NT2/D1 (cell line): ENCODE results near the gene SLC12A8.

Experiments
- DNase-seq: peaks from one replicate; pipeline ENCODE4 v3.0.0-alpha.2; 2011; ENCODE audit warnings: low read depth, low spot score
- H3K27me3 ChIP-seq: 2 replicates; pipeline ENCODE4 v1.6.0; 2011; ENCODE audit warnings: mild to moderate bottlenecking; ENCODE audit not compliant: insufficient read length, insufficient read depth
- H3K36me3 ChIP-seq: 2 replicates; pipeline ENCODE4 v1.6.1; 2011; ENCODE audit warnings: mild to moderate bottlenecking, low read length, mixed read lengths; ENCODE audit not compliant: insufficient read depth, insufficient read length
- H3K4me1 ChIP-seq: 2 replicates; pipeline ENCODE4 v1.5.1; 2011; ENCODE audit not compliant: insufficient read depth, insufficient read length
- H3K4me3 ChIP-seq: 2 replicates; pipeline ENCODE4 v1.5.1; 2011; ENCODE audit warnings: low read depth; ENCODE audit not compliant: insufficient read length
- H3K9ac ChIP-seq: 2 replicates; pipeline ENCODE4 v1.6.0; 2011; ENCODE audit warnings: low read depth; ENCODE audit not compliant: insufficient read length
- H3K9me3 ChIP-seq: 2 replicates; pipeline ENCODE4 v1.5.1; 2011; ENCODE audit warnings: mild to moderate bottlenecking, low read length; ENCODE audit not compliant: insufficient read depth
- SUZ12 ChIP-seq: IDR thresholded peaks from 2 replicates; pipeline ENCODE4 v1.6.1; 2011; ENCODE audit not compliant: insufficient read length, insufficient read depth; ENCODE audit errors: extremely low read depth
- YY1 ChIP-seq: IDR thresholded peaks from 2 replicates; pipeline ENCODE4 v1.6.1; 2011; ENCODE audit not compliant: insufficient read length, insufficient read depth
- ZNF274 ChIP-seq: IDR thresholded peaks from 2 replicates; pipeline ENCODE4 v1.6.1; 2011; ENCODE audit warnings: mild to moderate bottlenecking, low read depth, low read length

SLC12A8 gene

DNA sequence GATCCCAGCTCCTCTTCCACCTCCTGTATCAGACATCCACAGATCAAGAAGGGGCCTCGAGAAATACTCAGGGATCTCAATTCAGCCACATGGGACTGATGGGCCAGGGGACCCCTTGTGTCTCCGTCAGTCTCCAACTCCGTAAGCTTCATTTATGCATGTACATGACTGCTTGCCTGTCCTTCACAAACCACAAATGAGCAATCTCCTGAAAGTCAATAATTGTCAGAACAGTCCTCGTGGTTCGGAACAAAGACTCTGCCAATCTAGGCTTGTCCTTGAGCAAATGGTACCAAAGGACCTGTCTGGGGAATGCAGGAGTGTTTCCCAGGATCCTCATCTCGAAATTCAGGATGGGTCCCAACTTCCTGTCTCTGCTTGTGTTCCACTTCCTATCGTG is 20.8 kb downstream of the SLC12A8 start:
- Histone ChIP-seq H3K9ac (no peak overlapping the region), H3K27me3 (no peaks in the 10 kb centered on the region), H3K4me1 (peaks cover 27% of the 10 kb centered on the region), H3K9me3 (no peaks in the 10 kb centered on the region; the same call in 1 of the 2 replicates), H3K4me3 (no peak overlapping the region), H3K36me3 (peaks cover 31% of the 10 kb centered on the region)
- no peak for DNase-seq
- TF ChIP-seq ZNF274 (no peak), YY1 (no peak), SUZ12 (no peak)

DNA sequence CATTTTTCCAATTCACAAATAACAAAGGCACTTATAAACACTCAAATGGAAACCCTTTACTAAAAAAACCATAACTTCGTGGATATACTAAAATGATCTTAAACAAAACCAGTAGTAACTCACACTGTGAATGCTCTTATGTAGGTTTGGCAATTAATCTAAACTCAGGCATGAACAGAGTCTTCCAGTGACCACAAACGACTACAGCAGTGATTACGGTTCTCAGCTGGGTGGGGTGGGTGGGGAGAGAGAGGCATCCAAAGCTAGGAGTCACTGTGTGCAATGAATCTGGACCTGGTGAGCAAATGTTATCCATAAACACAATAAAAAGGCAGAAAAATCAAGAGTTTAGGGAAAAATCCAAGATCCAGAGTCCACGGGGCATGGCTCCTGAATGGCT is 21.3 kb downstream of the SLC12A8 start:
- H3K27me3 ChIP-seq: no peaks in the 10 kb centered on the region
- TF ChIP-seq SUZ12 (no peak), ZNF274 (no peak), YY1 (no peak)
- no peak for DNase-seq
- no peaks in the 10 kb centered on the region; the same call in 1 of the 2 replicates for H3K9me3 ChIP-seq
- H3K4me3 ChIP-seq: no peak overlapping the region
- no peak overlapping the region for H3K9ac ChIP-seq
- peaks cover 31% of the 10 kb centered on the region for H3K36me3 ChIP-seq
- peaks cover 32% of the 10 kb centered on the region for H3K4me1 ChIP-seq

DNA sequence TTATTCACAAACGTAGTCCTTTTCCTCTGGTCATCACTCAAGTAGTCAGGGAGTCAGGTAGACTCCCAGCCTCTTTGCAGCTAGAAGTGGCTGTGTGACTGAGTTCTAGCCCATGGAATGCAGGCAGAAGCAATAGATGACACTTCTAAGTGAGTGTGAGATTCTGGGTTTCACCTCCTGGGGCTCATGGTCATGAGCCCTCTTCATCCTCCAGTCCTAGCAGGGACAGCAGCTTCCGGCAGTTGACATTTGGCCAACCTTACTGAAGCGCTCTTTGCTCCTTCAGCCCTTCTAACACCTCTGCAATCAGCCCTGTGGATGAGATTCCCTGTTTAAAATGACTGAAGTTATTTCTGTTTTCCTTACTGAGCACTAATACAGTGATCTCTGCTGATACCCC is 21.8 kb downstream of the SLC12A8 start:
- TF ChIP-seq YY1 (no peak), ZNF274 (no peak), SUZ12 (no peak)
- no peak for DNase-seq
- peaks cover 32% of the 10 kb centered on the region for H3K4me1 ChIP-seq

DNA sequence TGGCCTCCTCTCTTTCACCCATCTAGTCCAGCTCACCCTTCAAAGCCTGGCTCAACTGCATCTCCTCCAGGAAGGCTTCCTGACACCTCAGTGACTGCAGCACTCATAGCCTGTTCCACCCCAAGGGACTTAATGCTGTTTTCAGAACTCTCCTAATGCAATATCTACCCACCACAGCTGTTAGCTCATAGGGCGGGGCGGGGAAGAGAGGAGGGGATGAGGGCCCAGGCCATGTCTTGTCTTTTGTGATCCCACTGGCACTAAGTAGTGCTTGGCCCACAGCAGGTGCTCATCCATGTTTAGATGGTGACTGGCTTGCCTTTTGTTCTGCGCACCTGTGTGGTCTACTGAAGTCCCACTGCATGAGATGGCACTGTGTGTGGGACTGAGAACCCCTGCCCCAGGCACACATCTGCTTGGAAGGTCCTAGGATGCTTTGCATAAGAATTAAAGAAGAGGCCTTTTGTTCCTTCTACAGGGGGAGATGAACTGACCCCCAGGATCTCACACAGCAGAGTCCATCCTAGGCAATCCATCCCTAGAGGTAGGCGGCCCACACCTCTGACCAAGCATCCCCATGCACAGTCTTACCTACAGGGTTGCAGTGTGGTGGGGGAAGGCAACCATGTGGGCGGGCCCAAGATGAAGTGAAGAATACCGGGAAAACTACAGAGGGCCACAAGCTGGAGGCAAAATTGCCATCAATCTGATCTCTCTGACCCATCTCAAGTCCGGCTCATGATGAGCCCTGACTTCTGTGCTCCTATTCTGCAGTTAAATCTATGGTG is 23.0 kb downstream of the SLC12A8 start:
- TF ChIP-seq ZNF274 (no peak), YY1 (no peak), SUZ12 (no peak)
- H3K9ac ChIP-seq: no peak overlapping the region
- H3K9me3 ChIP-seq: no peaks in the 10 kb centered on the region; the same call in 1 of the 2 replicates
- peaks cover 32% of the 10 kb centered on the region for H3K4me1 ChIP-seq
- no peak overlapping the region for H3K4me3 ChIP-seq
- no peak for DNase-seq
- peaks cover 31% of the 10 kb centered on the region for H3K36me3 ChIP-seq
- no peaks in the 10 kb centered on the region for H3K27me3 ChIP-seq

More for the DNA sequence above, 21.8 kb downstream of the SLC12A8 start:
- Histone ChIP-seq H3K9me3 (no peaks in the 10 kb centered on the region; the same call in 1 of the 2 replicates), H3K4me3 (no peak overlapping the region), H3K36me3 (peaks cover 31% of the 10 kb centered on the region), H3K27me3 (no peaks in the 10 kb centered on the region), H3K9ac (no peak overlapping the region)

DNA sequence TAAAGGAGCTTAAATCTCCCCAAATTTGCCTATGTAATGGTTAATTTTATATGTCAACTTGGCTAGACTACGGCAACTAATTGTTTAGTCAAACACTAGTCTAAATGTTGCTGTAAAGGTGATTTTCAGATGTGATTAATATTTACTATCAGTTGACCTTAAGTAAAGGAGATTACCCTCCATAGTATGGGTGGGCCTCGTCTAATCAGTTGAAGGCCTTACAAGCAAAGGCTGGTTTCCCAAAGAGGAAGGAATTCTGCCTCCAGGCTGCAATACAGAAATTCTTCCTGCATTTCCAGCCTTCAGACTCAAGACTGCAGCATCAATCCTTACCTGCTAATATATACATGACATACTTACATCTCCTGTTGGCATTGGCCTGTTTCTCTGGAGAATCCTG is 23.6 kb downstream of the SLC12A8 start:
- no peak overlapping the region for H3K4me3 ChIP-seq
- no peak for DNase-seq
- H3K4me1 ChIP-seq: peaks cover 30% of the 10 kb centered on the region
- no peaks in the 10 kb centered on the region for H3K27me3 ChIP-seq
- peaks cover 31% of the 10 kb centered on the region for H3K36me3 ChIP-seq
- H3K9me3 ChIP-seq: no peaks in the 10 kb centered on the region; the same call in 1 of the 2 replicates
- no peak overlapping the region for H3K9ac ChIP-seq
- TF ChIP-seq YY1 (no peak), ZNF274 (no peak), SUZ12 (no peak)

DNA sequence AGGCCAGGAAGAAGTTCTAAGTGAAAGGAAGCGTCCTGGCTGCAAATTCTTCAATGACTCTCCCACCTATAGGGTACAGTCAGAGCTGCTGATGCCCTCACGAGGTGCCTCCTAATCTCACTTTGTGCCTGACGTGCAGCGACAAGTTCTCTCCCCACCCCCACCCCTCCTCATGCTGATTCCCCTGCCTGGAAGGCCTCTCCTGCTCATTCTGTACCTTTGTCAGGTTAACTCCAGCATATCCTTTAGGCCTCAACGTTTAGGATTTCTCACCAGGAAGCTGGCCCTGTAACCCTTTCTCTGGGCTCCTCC is 25.0 kb downstream of the SLC12A8 start:
- TF ChIP-seq ZNF274: no peak
- TF ChIP-seq YY1: no peak
- no peak for TF ChIP-seq SUZ12
- no peaks in the 10 kb centered on the region for H3K27me3 ChIP-seq
- H3K9me3 ChIP-seq: no peaks in the 10 kb centered on the region; the same call in 1 of the 2 replicates
- no peak overlapping the region for H3K4me3 ChIP-seq
- DNase-seq: no peak
- no peak overlapping the region for H3K9ac ChIP-seq
- peaks cover 31% of the 10 kb centered on the region for H3K36me3 ChIP-seq
- peaks cover 28% of the 10 kb centered on the region for H3K4me1 ChIP-seq

DNA sequence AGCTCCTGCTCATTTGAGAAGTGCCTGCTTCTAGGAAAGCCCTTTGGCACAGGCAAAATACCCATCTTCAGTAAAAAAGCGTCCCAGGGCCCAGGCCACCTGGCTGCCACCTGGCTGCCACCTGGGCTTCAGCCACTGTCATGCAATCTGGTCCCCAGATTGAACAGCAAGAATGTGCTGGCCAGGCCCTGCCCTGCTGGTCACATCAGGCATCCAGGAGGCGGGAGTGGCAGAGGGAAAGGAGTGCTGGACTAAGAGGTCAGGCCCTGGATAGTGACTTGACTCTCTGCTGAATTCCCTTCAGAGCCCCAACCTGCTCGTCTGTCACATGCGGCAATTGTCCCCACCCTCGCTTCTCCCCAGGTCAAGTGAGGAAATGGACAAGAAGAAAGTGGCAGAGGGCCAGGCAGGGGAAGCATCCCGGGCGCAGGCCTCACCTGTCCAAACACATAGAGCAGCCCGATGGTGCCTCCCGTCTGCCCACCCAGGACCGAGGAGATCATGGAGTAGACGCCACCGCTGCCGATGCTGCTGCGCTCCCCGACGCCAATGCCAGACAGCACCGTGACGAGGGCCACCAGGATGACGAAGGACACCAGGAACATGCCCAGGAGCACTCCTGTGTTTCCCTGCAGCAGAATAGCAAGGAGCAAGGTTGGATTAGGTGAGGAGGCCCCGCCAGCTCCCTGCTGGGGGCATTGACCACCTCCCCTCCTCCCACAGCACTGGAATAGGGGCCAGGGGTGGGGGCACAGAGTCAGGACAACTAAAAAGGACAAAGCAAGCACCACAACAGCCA is 25.5 kb downstream of the SLC12A8 start:
- H3K9ac ChIP-seq: no peak overlapping the region
- H3K27me3 ChIP-seq: no peaks in the 10 kb centered on the region
- peaks cover 31% of the 10 kb centered on the region for H3K36me3 ChIP-seq
- DNase-seq: no peak
- H3K9me3 ChIP-seq: no peaks in the 10 kb centered on the region; the same call in 1 of the 2 replicates
- TF ChIP-seq SUZ12 (no peak), ZNF274 (no peak), YY1 (no peak)
- no peak overlapping the region for H3K4me3 ChIP-seq
- H3K4me1 ChIP-seq: peaks cover 28% of the 10 kb centered on the region
